GM23338 (cell line): ENCODE results near the gene UVSSA.

Source experiments
- CREB1 ChIP-seq: fragments of 250-450 bp; sonication (Bioruptor Pico); IDR thresholded peaks from 2 replicates; pipeline ENCODE4 v1.5.0; 2020; ENCODE audit warnings: low read depth, mild to moderate bottlenecking, moderate library complexity
- EZH2phosphoT487 ChIP-seq: fragments of 200-600 bp; sonication (generic); IDR thresholded peaks from one replicate; pipeline ENCODE4 v1.8.1; 2018; ENCODE audit warnings: antibody characterized with exemption; ENCODE audit not compliant: unreplicated experiment
- JUNB ChIP-seq: IDR thresholded peaks from one replicate; pipeline ENCODE4 v1.6.1; 2016; ENCODE audit warnings: antibody characterized with exemption; ENCODE audit not compliant: unreplicated experiment
- ZNF331 ChIP-seq: fragments of 250-450 bp; sonication (Bioruptor Pico); IDR thresholded peaks from 2 replicates; pipeline ENCODE4 v1.5.0; 2020; ENCODE audit warnings: low read depth, mild to moderate bottlenecking, moderate library complexity
- ZNF462 ChIP-seq: fragments of 250-450 bp; sonication (Bioruptor Pico); IDR thresholded peaks from 2 replicates; pipeline ENCODE4 v1.5.0; 2020; ENCODE audit warnings: mild to moderate bottlenecking, moderate library complexity
- TF ChIP-seq, protein P1 (sequence below), 2 experiments: fragments of 200-600 bp in 1 of 2; sonication (generic) in 1 of 2; conservative IDR thresholded peaks; 2 replicates each; pipeline versions ENCODE4 v1.5.1 to v1.6.1; 2016 to 2017; ENCODE audit warnings: antibody characterized with exemption in 2 of 2, low read depth in 2 of 2, mild to moderate bottlenecking in 2 of 2, moderate library complexity in 1 of 2

DNA sequence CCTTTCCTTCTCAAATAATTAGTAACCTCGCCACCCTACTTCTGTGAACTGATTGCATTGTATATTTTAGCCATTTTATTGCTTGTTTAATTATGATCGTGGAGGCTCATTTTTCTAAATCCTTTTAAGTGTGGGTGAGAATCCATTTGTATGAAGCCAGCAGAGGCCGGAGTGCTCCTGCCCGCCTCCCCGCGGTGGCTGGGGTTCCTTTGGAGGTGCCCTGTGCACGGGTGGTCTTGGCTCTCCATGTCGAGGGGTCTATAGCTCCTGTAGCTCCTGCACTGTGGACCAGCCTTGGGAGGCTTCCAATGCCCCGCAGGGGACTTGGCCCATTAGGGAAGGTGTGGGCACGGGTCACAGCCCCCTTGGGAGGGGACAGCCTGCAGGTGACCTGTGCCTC is 15.0 kb downstream of the UVSSA start:
- no peak for TF ChIP-seq EZH2phosphoT487
- TF ChIP-seq, protein P1, sequence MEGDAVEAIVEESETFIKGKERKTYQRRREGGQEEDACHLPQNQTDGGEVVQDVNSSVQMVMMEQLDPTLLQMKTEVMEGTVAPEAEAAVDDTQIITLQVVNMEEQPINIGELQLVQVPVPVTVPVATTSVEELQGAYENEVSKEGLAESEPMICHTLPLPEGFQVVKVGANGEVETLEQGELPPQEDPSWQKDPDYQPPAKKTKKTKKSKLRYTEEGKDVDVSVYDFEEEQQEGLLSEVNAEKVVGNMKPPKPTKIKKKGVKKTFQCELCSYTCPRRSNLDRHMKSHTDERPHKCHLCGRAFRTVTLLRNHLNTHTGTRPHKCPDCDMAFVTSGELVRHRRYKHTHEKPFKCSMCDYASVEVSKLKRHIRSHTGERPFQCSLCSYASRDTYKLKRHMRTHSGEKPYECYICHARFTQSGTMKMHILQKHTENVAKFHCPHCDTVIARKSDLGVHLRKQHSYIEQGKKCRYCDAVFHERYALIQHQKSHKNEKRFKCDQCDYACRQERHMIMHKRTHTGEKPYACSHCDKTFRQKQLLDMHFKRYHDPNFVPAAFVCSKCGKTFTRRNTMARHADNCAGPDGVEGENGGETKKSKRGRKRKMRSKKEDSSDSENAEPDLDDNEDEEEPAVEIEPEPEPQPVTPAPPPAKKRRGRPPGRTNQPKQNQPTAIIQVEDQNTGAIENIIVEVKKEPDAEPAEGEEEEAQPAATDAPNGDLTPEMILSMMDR (conservative IDR thresholded peaks at IDR 0.05; ENCODE audit: low read depth in 2 of 2), result no peak
- no peak for TF ChIP-seq JUNB
- TF ChIP-seq ZNF331 (CRISPR knock-in tag), result no peak
- no peak for TF ChIP-seq CREB1 (CRISPR knock-in tag)
- TF ChIP-seq ZNF462 (CRISPR knock-in tag), result no peak
